Measurements from ENCODE around the gene RGS4.

Gene RGS4

DNA sequence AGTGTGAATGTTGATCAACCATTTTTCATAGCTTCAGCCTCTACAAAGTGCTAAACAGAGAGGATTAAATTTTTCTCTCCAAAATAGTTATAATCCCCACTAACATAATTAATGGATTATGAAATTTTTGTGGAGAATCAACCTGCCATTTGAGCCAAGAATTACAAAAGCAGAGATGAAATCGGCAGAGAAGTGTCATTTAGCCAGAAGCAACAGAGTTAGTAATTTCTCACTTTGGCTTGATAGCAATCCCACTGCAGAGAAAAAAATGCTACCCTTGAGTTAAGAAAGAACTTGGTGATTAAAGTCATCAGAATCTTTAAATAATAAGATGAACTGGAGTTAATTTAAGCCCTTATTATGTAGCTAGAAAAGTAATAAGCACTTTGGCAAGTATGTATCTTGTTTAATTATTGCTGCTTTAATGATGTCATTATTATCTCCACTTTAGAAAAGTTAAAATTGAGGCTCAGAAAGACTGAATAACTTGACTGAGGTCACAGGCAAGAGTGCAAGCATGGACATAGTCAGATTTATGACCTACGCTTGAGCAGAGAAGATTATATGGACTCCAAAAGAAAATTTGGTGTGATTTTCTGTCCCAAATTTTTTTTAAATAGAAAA, 37.3 kb downstream of the RGS4 start:
- no peak for DNase-seq

DNA sequence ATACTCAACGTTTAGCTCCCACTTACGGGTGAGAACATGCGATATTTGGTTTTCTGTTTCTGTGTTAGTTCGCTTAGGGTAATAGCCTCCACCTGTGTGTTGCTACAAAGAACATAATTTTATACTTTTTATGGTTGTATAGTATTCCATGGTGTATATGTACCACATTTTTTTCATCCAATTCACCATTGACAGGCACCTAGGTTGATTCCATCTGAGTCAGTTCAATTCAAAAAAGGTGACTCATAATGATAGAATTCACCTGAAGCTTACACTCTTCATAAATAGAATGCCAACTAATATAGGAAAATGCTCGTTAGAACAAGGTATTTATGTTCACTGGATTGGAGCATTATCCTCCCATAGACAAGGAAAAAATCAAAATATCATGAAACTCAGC, 38.5 kb downstream of the RGS4 start:
- DNase-seq: no peak

DNA sequence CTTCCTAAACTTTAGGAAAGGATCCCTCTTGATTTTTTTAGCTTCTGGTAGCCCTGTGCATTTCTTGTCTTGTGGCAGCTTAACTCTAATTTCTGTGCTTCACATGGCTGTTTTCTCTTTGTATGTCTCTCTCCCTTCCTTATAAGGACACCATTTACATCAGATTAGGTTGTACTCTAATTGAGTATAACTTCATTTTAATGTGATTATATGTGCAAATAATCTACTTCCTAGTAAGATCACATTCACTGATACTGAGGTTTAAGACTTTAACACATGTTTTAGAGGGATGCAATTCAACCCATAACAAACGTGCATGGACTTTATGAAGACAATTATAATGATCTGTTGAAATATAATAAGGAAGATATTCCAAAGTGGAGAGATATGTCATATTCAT, 46.7 kb downstream of the RGS4 start:
- DNase-seq: no peak

DNA sequence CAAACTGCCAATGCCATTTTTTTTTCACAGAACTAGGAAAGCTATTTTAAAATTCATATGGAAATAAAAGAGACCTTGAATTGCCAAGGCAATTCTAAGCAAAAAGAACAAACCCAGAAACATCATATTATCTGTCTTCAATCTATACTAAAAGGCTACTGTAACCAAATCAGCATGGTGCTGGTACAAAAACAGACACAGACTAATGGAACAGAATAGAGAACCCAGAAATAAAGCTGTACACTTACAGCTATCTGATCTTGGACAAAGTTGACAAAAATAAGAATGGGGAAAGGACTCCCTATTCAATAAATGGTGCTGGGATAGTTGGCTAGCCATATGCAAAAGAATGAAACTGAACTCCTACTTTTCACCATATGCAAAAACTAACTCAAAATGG, 50.5 kb downstream of the RGS4 start:
- DNase-seq: no peak

DNA sequence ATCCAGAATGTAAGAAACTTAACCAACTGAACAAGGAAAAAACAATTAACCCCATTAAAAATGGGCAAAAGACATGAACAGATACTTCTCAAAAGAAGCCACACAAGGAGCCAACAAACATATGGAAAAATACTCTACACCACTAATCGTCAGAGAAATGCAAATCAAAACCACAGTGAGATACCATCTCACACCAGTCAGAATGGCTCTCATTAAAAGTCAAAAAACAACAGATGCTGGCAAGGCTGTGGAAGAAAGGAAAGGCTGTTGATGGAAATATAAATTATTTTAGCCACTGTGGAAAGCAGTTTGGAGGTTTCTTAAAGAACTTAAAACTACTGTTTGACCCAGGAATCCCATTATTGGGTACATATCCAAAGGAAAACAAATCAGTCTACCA, 51.2 kb downstream of the RGS4 start:
- no peak for DNase-seq

DNA sequence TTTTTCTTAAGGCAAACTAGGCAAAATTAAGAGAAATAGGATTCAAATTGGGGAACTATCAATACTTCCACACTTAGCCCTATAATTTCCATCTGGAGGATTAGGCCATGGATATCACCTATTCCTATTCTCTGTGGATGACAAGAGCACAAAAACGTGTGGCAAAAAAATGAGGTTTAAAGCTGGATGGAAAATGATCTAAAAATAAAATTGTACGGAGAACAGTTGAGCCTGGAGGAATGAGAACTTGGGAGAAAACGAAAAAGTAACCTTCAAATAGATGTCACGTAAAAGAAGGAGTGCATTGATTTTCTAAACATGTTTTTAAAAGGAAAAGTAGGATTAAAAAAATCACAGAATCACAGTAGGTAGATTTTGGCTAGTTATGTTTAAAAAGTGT, 55.7 kb downstream of the RGS4 start:
- no peak for DNase-seq
